Panc1 (cell line): Measurements from ENCODE around the gene TBRG4. TPM values are rescaled to one million over a fixed set of nuclear protein-coding genes. Genes with fewer than 3 reads are reported as not detected.

Experiments used
- ATAC-seq: fragments of 200-7000 bp; cut with Tn5 transposase; 2 replicates; pipeline ENCODE4 v1.9.1; 2020; ENCODE audit warnings: mild to moderate bottlenecking, moderate library complexity
- BruUV-seq: library from RNA; stranded (reverse); fragments of 400-500 nt; replicated peaks from 2 replicates; lab custom pipeline; 2021; lab: Mats Ljungman, UMichigan
- CTCF ChIA-PET: fragments of 300-600 bp; sonication (Branson Sonifier 250); formaldehyde crosslinking; loops from one replicate; lab custom pipeline; 2022; ENCODE audit warnings: antibody characterized with exemption; lab: Charles Lee
- POLR2A ChIA-PET: fragments of 300-600 bp; sonication (Branson Sonifier 250); formaldehyde crosslinking; loops from one replicate; lab custom pipeline; 2022; ENCODE audit warnings: antibody characterized with exemption; lab: Charles Lee
- DNase-seq: peaks from one replicate; pipeline ENCODE4 v3.0.0-alpha.2; 2010; ENCODE audit warnings: low read depth, low spot score
- H3K27ac ChIP-seq: 2 replicates; pipeline ENCODE4 v1.5.1; 2011; ENCODE audit warnings: mild to moderate bottlenecking, low read length, inconsistent platforms
- H3K27me3 ChIP-seq: fragments of 200-500 bp; sonication (Bioruptor generic); 2 replicates; pipeline ENCODE4 v1.6.0; 2014; ENCODE audit warnings: low read length, inconsistent platforms; ENCODE audit not compliant: control insufficient read depth, insufficient read depth
- H3K36me3 ChIP-seq: fragments of 200-500 bp; sonication (Bioruptor generic); 2 replicates; pipeline ENCODE4 v1.5.1; 2014; ENCODE audit warnings: inconsistent platforms, mild to moderate bottlenecking, low read length, moderate library complexity; ENCODE audit not compliant: control insufficient read depth, insufficient read depth
- H3K4me1 ChIP-seq: 2 replicates; pipeline ENCODE4 v1.5.1; 2011; ENCODE audit warnings: inconsistent platforms, mild to moderate bottlenecking, low read length, moderate library complexity; ENCODE audit not compliant: control insufficient read depth, insufficient read depth
- H3K4me3 ChIP-seq, 2 experiments: 2 replicates each; pipeline ENCODE4 v1.5.1; 2011 to 2012; ENCODE audit warnings: low read depth in 2 of 2, low read length in 2 of 2, mild to moderate bottlenecking in 2 of 2, inconsistent platforms in 1 of 2, moderate library complexity in 1 of 2
- H3K9me3 ChIP-seq: fragments of 200-500 bp; sonication (Bioruptor generic); 2 replicates; pipeline ENCODE4 v1.5.1; 2014; ENCODE audit warnings: low read depth, mild to moderate bottlenecking, inconsistent platforms, low read length, moderate library complexity; ENCODE audit not compliant: control insufficient read depth, insufficient read depth
- POLR2AphosphoS5 ChIP-seq: IDR thresholded peaks from 2 replicates; pipeline ENCODE4 v1.6.1; 2012; ENCODE audit warnings: mild to moderate bottlenecking, low read depth, low read length, moderate library complexity
- SIN3A ChIP-seq: IDR thresholded peaks from 2 replicates; pipeline ENCODE4 v1.6.1; 2012; ENCODE audit warnings: low read depth, mild to moderate bottlenecking, low read length, moderate library complexity, borderline replicate concordance; ENCODE audit not compliant: insufficient read depth
- TCF7L2 ChIP-seq: IDR thresholded peaks from 2 replicates; pipeline ENCODE4 v1.6.1; 2011; ENCODE audit warnings: mild to moderate bottlenecking, low read depth, low read length, inconsistent platforms
- in situ Hi-C: cut with HindIII; loops from 2 replicates; pipeline ENCODE4 v1.10.0; 2016; ENCODE audit warnings: low sequenced_read_pairs, low pct_unique_long_range_greater_than_20kb
- intact Hi-C: fragments of 100-400 bp; cut with micrococcal nuclease; formaldehyde crosslinking; loops from one replicate; pipeline ENCODE4 v1.10.0; 2022; ENCODE audit not compliant: unreplicated experiment
- total RNA-seq: library from RNA; stranded (reverse); gene quantifications from one replicate; pipeline ENCODE4 v1.2.1, GENCODE V29; 2021; ENCODE audit not compliant: unreplicated experiment
- TF ChIP-seq, protein P1 (sequence below), 2 experiments: IDR thresholded peaks; 2 replicates each; pipeline ENCODE4 v1.6.1; 2011 to 2012; ENCODE audit warnings: low read depth in 2 of 2, control low read depth in 1 of 2, low read length in 1 of 2, mild to moderate bottlenecking in 1 of 2, moderate library complexity in 1 of 2; ENCODE audit not compliant: insufficient read depth in 1 of 2
- TF ChIP-seq, protein P2 (sequence below): fragments of 450-650 bp; IDR thresholded peaks from 2 replicates; pipeline ENCODE4 v1.5.1; 2017; ENCODE audit warnings: mild to moderate bottlenecking

The TBRG4 gene
- total RNA-seq, 1 experiment from 2014 or later: 149 TPM

DNA sequence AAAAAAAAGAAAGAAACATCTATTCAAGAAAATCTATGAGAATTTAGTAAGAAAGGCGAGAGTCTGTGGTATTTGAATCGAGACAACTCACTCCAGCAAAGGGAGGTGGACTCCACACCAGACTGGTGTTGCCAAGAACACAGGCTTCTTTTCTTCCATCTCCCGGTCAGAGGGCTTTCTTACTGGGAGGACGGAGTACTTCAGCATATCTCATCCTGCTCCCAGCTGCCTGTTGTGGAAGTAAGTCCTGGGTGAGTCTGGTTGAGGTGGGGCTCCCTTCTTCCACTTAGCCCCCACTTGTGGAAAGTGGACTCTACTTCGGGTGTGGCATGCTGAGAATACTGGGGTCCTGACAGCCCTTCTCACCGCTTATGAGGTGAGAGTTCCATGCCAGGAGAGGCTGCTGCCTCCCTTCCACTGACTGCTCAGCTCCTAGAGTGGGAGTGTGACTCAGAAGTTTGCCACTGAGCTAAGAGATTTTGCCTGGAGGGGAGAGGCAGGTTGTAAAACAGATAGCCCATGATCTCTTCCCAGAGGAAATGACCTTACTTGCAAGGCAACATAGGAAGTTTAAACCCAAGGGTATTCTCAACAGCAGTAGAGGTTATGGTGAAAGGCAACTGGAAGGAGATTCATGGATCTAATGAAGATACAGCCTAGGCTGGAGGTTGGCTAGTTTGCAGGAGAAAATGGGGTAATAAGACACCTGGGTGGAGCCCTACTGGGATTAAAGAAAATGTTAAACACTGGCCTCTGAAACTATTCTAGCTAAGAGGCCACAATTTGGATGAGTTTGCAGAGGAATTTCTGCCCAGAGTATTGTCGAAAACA is 19.2 kb downstream of the TBRG4 start:
- intact Hi-C loops: no loop called here
- BruUV-seq: no TSS peak
- Histone ChIP-seq H3K4me1 (peaks cover 11% of the 10 kb centered on the region; the same call in 1 of the 2 replicates), H3K27ac (0 out of 2 replicates have a peak overlapping the region, but pooled peaks have one; percentile 30), H3K9me3 (no peaks in the 10 kb centered on the region), H3K27me3 (0 out of 2 replicates have a peak, but pooled peaks cover 2% of the 10 kb centered on the region), H3K36me3 (no peaks in the 10 kb centered on the region), H3K4me3 (no peak overlapping the region)
- POLR2A ChIA-PET: no interaction called here
- DNase-seq (no peak), ATAC-seq (peak; percentile 58)
- in situ Hi-C loops: no loop called here
- TF ChIP-seq TCF7L2: peak; percentile 44
- TF ChIP-seq, protein P1, sequence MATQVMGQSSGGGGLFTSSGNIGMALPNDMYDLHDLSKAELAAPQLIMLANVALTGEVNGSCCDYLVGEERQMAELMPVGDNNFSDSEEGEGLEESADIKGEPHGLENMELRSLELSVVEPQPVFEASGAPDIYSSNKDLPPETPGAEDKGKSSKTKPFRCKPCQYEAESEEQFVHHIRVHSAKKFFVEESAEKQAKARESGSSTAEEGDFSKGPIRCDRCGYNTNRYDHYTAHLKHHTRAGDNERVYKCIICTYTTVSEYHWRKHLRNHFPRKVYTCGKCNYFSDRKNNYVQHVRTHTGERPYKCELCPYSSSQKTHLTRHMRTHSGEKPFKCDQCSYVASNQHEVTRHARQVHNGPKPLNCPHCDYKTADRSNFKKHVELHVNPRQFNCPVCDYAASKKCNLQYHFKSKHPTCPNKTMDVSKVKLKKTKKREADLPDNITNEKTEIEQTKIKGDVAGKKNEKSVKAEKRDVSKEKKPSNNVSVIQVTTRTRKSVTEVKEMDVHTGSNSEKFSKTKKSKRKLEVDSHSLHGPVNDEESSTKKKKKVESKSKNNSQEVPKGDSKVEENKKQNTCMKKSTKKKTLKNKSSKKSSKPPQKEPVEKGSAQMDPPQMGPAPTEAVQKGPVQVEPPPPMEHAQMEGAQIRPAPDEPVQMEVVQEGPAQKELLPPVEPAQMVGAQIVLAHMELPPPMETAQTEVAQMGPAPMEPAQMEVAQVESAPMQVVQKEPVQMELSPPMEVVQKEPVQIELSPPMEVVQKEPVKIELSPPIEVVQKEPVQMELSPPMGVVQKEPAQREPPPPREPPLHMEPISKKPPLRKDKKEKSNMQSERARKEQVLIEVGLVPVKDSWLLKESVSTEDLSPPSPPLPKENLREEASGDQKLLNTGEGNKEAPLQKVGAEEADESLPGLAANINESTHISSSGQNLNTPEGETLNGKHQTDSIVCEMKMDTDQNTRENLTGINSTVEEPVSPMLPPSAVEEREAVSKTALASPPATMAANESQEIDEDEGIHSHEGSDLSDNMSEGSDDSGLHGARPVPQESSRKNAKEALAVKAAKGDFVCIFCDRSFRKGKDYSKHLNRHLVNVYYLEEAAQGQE (IDR thresholded peaks at IDR 0.05; ENCODE audit: insufficient read depth in 1 of 2, low read depth in 2 of 2, low read length in 1 of 2): no peak
- TF ChIP-seq, protein P2, sequence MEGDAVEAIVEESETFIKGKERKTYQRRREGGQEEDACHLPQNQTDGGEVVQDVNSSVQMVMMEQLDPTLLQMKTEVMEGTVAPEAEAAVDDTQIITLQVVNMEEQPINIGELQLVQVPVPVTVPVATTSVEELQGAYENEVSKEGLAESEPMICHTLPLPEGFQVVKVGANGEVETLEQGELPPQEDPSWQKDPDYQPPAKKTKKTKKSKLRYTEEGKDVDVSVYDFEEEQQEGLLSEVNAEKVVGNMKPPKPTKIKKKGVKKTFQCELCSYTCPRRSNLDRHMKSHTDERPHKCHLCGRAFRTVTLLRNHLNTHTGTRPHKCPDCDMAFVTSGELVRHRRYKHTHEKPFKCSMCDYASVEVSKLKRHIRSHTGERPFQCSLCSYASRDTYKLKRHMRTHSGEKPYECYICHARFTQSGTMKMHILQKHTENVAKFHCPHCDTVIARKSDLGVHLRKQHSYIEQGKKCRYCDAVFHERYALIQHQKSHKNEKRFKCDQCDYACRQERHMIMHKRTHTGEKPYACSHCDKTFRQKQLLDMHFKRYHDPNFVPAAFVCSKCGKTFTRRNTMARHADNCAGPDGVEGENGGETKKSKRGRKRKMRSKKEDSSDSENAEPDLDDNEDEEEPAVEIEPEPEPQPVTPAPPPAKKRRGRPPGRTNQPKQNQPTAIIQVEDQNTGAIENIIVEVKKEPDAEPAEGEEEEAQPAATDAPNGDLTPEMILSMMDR: no peak
- TF ChIP-seq POLR2AphosphoS5: no peak
- CTCF ChIA-PET: interaction anchor here (0.7 kb wide), 1 partner anchor 16 kb away, joined by 3 read pairs; no protein-coding TSS in a partner anchor

DNA sequence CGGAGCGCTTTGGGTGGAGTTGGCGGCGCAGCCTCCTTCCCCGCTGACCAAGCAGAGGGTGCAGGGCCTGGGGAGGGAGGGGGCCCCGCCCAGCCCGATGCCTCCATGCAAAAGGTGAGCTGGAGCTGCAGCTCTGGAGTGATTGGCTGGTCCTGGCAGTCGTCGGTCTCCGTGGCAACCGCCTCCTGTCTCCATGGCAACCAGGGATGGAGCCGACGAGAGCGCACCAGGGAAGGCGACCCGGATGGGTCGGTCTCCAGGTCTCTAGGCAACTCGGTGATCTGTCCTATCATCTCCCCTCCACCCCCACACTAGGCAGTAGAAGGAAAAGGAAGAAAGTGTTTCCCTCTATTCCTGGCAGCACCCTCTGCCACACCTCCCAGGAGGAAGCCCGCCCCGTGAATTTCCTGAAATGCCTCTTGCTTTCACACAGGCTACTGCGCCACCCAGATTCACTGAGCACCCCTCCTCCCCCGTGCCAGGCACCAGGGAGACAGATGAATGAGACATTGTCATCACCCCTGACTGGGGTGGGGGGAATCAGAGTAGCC is 22.1 kb downstream of the TBRG4 start:
- in situ Hi-C loops (no loop called here), intact Hi-C loops (no loop called here)
- Histone ChIP-seq H3K4me3 (peak overlapping the region; percentile 47 to 61), H3K4me1 (peaks cover 11% of the 10 kb centered on the region; the same call in 1 of the 2 replicates), H3K36me3 (no peaks in the 10 kb centered on the region), H3K9me3 (no peaks in the 10 kb centered on the region), H3K27me3 (0 out of 2 replicates have a peak, but pooled peaks cover 2% of the 10 kb centered on the region), H3K27ac (no peak overlapping the region)
- ChIA-PET POLR2A (interaction anchor here (0.7 kb wide), 1 partner anchor 23 kb away, joined by 10 read pairs; no protein-coding TSS in a partner anchor), CTCF (interaction anchor here (0.7 kb wide), 1 partner anchor 86 kb away, joined by 3 read pairs; no protein-coding TSS in a partner anchor)
- DNase-seq (no peak), ATAC-seq (peak; percentile 69)
- TF ChIP-seq, protein P1 (IDR thresholded peaks at IDR 0.05; ENCODE audit: insufficient read depth in 1 of 2, low read depth in 2 of 2, low read length in 1 of 2): no peak
- TF ChIP-seq POLR2AphosphoS5 (no peak), TCF7L2 (no peak), SIN3A (no peak)
- TF ChIP-seq, protein P2: no peak
- BruUV-seq: no TSS peak
